HG03175 (cell line): ENCODE measurements around the gene SPATA2.
"Not testable (repeated sequence)": the region's sequence is repeated elsewhere in the genome, so short reads cannot be mapped to it uniquely, and the experiment has no call there.

Experiments used
- ATAC-seq: cut with Tn5 transposase; IDR thresholded peaks from one replicate; pipeline ENCODE4 v1.9.1; 2021; ENCODE audit warnings: mild to moderate bottlenecking, moderate library complexity; ENCODE audit not compliant: unreplicated experiment

Gene SPATA2

GRCh38 chr20:49905415-49906091, 9.8 kb downstream of the SPATA2 start:
- no peak for ATAC-seq

DNA sequence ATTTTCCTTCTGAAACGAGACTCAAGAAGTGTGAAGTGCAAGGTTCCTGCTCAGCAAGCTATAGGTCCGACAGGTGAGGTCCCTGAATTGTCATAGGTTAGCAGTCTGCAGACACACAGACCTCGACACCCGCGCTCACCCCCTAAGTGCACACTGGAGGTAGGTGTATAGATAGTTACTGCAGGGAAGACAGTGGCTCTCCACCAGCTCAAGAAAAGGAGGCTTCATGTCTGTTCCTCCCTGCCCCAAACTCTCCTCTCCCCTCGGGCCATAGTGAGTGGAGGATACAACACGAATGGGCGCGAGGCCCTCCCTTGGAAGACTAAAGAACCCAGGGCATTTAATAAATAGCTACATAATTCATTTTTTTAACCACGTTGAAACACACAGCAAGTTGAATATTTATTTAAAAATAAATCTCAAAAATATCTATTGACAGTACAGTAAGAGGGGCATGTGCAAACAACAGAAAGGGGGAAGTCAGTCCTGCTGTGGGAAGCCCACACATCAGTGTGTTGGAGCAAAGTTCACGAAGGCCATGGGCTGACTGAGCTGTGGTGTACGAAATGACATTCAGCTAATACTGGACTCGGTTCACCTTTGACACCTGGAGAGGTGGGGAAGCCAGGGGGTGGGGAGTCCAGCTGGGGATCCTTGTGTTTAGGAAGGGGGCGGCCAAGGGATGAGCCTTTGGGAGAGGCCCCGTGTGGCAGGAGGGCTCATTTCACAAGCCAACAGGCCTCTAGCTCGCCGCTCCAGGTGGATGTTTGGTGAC, 10.7 kb downstream of the SPATA2 start:
- ATAC-seq = no peak

DNA sequence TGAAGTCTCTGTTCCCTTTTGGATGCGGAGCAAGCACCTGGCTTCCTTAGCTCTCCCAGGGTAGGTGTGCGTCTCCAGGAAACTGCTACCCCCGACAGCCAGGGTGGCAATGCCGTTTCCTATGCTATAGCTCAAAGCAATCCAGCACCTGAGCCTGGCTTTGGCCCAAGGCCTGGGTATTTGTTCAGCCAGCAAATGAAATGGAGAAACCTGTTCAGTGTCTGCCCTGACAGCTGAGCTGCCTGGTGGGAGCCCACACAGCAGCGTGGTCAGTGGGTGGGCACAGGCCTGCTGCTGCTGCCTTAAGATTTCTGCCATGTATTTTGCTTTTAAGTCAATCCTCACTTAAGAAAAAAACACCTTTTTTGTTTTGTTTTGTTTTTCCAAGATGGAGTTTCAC, 13.7 kb downstream of the SPATA2 start:
- no peak for ATAC-seq

GRCh38 chr20:49899541-49900383, 15.6 kb downstream of the SPATA2 start:
- ATAC-seq = no peak

- ATAC-seq = no peak
These were observed 19.1 kb downstream of the SPATA2 start for GRCh38 chr20:49896204-49896603.

GRCh38 chr20:49895474-49896093, 19.7 kb downstream of the SPATA2 start:
- not testable (repeated sequence) for ATAC-seq

DNA sequence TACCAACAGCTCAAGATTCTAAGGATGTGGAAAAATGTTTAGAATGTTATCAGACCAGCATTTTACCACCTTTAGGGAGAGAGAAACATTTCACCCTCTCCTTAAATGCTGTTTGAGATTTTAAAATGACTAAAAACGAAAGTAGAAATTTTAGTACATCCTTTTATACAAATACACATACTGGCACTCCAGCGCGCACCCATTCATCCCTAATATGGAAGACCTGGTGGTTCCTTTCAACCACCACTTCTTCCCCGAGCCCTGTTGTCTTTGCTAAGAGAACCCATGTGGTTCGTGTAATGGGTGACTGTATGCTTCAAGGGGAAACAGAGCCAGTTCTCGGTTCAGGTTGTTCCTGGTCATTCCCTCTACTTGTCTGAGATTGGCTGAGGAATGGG, 21.3 kb downstream of the SPATA2 start:
- ATAC-seq = no peak

DNA sequence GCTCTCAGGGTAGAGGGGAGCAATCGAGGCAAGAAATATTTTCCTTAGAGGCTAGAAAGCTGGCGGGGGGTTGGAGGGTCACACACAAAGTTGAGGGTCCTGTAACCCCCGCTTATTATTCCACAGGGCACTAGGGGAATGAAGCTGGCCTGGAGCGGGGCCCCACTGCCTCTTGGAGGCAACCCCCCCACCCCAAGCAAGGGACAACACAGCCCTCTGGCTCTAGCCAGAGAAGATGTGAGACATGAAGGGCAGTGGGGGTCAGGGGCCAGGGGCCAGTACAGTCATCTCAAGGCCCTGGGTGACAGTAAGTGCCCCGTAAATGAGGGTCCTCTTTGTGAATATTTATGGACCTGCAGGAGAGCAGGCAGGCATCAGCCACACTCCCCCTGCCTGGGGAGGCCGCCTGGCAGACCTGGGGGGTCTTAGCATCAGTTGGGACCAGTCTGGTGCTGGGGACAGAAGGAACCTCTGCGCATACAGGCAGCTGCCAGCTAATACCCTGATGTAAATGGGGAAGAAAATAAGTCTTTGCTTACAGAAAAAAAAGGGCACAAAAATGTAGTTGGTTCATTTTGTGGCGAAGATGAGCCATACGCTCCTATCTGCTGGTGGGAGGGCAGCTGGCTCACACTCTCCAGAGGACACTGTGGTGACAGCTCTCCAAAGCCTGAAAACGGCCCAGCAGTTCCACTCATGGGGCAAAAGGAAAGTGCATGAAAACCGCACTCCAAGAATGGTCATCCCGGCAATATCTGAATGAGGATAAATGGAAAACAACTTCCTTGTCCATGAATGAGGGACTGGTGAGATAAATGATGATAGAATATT, 21.9 kb downstream of the SPATA2 start:
- ATAC-seq = no peak

GRCh38 chr20:49892817-49893216, 22.5 kb downstream of the SPATA2 start:
- no peak for ATAC-seq

DNA sequence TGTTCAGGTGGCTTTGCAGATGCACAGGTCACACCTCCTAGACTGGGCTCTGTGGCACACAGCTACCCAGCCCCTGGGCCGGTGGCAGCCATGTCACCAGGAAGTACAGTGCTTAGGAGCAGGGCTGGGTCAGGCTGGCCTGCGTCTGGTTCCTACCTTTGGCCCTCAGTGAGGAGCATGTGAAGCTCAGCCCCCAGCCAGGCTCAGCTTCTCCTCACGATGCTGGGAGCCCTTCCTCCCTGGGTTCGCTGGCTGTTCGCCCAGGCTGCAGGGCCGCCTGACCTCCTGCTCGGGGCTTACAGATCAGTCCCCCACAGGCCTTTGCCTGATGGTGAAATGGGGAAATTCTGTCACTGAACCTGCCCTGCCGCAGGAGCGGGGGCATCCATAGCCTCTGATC, 23.1 kb downstream of the SPATA2 start:
- no peak for ATAC-seq

DNA sequence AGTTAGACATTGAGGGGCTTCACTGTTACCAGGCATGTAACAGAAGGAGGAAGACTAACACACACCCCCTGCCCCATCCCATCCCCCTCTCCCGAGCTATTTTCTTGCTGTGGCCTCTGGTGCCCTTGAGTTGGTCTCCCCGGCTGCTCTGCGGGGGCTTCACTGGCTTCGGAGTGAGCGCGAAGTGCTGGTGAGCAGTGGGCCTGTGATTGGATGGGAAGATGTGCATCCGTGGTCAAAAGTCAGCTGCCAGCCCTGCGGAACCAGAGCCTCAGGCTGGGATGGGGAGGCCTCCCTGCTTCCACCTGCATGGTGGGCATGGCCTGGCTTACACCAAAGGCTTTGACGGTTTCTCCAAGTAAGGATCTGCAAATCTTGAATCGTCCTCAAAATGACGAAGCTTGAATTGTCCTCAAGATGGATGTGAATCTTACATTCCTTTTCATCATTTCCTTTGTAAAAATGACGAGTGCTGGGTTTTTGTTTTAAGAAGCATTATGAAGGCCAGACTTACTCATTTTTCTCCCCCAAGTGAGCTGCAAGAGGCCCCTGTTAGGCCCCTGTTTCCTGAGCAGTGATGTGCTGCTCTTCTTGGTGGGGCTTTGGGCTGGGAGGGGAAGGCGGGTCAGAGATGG, 23.7 kb downstream of the SPATA2 start:
- ATAC-seq = no peak

DNA sequence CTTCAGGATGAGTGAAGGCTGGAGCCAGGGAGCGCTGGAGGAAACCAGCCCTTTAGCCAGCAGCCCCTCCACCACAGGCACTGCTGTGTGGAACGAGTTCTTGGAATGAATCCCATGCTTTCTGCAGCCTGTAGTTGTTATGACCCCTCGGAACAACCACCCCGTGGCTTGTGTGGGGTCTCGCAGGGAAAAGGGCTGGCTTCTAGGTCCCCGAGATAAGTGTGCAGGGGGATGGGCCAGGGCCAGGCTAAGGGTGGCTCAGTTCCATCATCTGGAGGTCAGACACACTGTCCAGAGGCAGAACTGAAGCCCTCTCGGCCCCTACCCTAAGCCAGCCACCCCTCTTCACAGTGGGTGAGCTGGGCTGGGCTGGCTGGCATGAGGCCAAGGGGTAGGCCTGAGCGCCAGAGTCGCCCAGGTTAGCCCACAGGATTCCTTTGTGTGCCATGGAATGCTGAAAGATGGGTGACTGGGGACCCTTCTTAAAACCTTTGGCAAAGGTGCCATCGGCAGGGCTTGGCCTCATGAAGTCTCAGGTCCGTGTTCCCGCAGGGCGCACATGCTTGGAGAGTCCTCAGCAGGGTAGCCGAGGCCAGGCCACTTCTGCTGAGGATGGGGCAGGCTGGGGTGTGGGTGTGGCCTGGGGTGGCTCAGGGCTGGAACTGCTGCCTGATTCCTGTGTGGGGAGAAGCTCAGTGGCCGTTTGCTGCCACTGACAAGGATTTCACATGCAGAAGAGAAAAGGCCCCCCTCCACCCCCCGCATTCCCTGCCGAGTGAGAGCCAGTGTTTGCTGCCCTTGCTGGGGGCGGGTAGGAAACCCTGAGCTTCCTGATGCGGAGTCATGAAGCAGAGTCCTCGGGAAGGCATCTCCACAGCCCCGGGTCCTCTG, 24.6 kb downstream of the SPATA2 start:
- no peak for ATAC-seq

DNA sequence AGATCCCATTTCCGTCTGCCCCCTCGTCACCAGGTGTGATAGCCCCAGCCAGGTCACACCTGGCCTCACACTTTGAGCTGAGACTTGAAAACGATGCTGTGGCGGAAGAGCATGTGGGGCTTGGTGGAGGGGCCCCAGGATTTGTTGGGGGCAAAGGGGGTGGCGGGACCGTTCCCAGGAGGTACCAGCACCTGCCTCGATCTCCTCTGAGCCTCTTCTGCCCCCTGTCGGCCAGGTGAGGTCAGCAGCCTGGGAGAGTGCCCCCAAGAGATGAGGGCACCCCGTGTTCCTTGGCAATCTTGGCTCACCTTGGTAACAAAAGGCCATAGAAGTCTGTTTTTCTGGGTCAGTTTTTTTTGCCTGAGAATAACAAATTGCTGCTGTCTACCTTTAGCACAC, 25.4 kb downstream of the SPATA2 start:
- ATAC-seq = no peak

- no peak for ATAC-seq
These were observed 26.1 kb downstream of the SPATA2 start for GRCh38 chr20:49889001-49889934.

DNA sequence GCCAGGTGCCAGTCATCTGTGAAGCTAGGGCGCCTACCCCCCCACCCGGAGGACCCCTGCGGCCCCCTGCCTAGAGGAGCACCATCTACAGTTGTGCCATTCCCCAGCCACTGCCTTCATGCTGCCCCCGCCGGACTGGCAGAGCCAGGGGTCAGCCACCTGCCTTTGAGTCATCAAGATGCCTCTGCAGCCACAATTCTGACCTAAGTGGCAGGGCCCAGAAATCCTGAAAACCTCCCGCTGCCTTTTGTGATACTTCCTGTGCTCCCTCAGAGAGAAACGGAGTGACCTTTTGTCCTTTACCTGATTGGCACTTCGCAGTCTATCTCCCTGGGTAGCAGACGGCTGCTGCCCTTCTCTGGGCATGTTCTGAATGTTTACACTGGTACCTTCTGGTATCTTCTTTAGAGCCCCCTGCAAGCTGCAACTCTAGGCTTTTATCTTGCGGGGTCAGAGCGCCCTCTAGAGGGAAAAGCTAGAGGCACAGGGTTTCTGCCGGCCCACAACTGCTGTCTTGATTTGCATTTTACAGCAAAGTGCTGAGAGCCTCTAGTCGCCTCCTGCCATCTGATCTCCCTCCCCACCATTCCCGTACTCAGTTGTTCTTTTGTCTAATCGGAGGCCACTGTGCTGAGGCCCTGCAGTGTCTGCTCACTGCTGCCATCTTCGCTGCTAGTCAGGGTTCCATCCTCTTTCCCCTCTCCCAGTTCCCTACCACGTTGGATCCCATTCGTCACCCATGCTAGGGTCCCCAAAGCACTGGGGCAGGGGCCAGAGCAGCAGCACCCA, 26.9 kb downstream of the SPATA2 start:
- no peak for ATAC-seq

DNA sequence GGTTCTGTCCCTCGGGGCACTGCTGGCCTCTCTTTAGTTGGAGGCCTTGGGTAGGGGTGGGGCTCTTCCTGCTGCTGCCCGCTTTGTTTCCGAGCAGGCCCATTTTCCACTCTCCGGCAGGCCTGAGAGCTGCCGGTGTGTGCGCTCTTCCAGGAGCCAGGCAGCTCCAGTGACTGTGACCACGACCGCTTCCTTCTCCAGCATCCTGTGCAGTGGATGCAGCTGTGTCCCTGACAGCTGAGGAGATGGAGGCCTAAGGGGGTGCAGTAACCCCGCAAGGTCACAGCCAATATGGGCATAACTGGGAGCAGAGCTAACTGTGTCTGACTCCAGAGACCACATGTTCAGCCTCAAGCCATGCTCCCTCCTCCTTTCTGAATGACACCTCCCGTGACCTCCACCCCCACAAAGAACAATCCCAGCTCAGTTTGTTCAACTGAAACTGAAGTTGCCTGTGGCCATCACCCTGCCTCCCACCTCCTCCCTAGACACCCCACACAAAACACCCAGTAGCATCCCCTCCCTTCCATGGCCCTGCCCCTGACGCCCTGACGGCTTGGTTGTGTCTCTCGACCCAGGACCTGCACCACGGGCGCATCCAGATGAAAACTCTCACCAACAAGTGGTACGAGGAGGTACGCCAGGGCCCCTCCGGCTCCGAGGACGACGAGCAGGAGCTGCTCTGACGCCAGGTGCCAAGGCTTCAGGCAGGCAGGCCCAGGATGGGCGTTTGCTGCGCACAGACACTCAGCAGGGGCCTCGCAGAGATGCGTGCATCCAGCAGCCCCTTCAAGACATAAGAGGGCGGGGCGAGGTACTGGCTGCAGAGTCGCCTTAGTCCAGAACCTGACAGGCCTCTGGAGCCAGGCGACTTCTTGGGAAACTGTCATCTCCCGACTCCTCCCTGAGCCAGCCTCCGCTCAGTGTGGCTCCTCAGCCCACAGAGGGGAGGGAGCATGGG, 27.8 kb downstream of the SPATA2 start:
- ATAC-seq = no peak
